ENCODE measurements around the gene PLEKHG3.

GRCh38 chr14:64741200-64741599 is 37.0 kb downstream of the PLEKHG3 start:
- no peak for TF ChIP-seq CTCF (conservative IDR thresholded peaks at IDR 0.05 in 1 of 2, IDR thresholded peaks at IDR 0.05 in 1 of 2; ENCODE audit: low read depth in 1 of 2, low read length in 2 of 2)
- no peak for TF ChIP-seq EZH2 (IDR thresholded peaks at IDR 0.05; ENCODE audit: low read length, missing control alignments)

All from fibroblast of lung (primary cell).